Stimulated activated CD8-positive, alpha-beta memory T cell treated with anti-CD3 and anti-CD28 coated beads, Interleukin-4, amount 100 ng/mL, for 1 hour (primary cell): Measurements from ENCODE around the gene CNTNAP2.

Source experiments
- DNase-seq, 2 donors: peaks; one replicate each; pipeline ENCODE4 v3.0.0-alpha.2; 2020; ENCODE audit warnings: low read depth in 2 of 2, low spot score in 1 of 2

CNTNAP2 gene

GRCh38 chr7:147803606-147804005 is 1687.0 kb downstream of the CNTNAP2 start:
- no peak for DNase-seq

GRCh38 chr7:147804032-147804431 is 1687.4 kb downstream of the CNTNAP2 start:
- no peak for DNase-seq

DNA sequence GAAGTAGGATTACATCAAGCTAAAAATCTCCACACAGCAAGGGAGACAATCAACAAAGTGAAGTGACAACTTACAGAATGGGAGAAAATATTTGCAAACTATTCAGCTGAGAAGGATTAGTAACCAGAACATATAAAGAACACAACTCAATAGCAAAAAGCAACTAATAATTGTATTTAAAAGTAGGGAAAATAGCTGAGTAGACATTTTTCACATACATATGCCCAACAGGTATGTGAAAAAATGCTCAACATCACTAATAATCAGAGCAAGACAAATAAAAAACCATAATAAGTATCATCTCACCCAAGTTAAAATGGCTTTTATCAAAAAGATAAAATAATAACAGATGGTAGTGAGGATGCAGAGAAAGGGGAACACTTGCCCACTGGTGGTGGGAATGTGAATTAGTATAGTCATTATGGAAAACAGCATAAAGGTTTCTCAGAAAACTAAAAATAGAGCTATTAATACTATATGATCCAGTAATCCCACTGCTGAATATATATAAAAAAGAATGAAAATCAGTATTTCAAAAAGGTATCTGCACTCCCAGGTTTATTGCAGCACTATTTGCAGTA is 1689.5 kb downstream of the CNTNAP2 start:
- no peak for DNase-seq

GRCh38 chr7:147809786-147810185 is 1693.2 kb downstream of the CNTNAP2 start:
- DNase-seq: no peak

DNA sequence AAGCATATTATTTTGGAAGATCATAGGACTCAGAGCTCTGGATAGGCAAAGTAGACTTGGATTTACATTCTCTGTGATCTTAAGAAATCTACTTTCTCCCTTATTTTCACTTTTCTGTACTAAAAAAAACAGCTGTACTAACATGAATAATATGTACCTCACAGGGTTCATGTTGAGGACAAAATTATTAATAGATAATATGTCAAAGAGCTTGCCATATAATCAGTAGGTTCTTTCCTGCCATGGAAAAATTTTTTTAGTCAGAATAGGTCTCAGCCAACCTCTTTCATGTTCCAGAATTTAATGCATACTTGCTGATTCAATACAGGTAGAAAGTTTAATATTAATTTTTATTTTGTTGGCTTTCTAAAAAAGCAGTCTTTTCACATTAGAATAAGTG is 1693.7 kb downstream of the CNTNAP2 start:
- no peak for DNase-seq

DNA sequence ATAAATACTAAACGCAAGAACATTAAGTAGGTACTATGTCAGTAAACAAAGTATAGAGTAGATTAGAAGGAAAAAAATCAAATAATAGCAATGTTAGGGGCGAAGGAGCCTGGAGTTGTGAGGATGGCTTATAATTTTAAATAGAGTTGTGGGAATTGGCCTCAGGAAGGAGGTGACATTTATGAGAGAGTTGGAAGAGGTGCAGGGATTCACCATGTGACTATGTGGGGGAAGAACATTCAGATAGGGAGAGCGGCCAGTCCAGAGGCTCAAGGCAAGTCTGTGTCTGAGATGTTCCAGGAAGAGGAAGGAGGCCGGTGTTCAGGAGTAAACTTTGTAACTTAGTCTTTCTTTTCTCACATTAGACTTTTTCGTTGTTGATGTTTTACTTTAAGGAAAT is 1695.3 kb downstream of the CNTNAP2 start:
- no peak for DNase-seq

GRCh38 chr7:147813316-147813715 is 1696.7 kb downstream of the CNTNAP2 start:
- DNase-seq: no peak

GRCh38 chr7:147818317-147818716 is 1701.7 kb downstream of the CNTNAP2 start:
- no peak for DNase-seq

GRCh38 chr7:147824671-147825070 is 1708.1 kb downstream of the CNTNAP2 start:
- no peak for DNase-seq

GRCh38 chr7:147829016-147829415 is 1712.4 kb downstream of the CNTNAP2 start:
- no peak for DNase-seq

GRCh38 chr7:147833557-147833956 is 1717.0 kb downstream of the CNTNAP2 start:
- no peak for DNase-seq

- no peak for DNase-seq
Measured at GRCh38 chr7:147833970-147834369, 1717.4 kb downstream of the CNTNAP2 start.

DNA sequence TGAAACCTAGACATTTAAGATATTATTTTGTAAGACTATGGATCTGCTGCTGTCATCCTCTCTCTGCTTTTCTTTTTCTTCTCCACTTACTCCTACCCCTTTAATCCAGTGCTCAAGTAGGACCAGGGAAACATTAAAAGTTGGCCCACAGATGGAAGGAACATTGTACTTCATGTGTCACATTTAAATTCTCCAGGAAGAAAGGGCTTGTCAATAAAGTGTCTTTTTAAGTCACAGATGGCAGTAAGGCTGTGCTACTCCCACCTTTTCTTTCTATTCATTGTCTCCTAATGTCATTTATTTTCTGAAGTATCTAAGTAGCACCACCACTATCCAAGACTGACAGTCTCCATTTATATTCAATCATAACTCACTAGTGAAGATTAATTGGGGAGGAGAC is 1736.2 kb downstream of the CNTNAP2 start:
- no peak for DNase-seq

DNA sequence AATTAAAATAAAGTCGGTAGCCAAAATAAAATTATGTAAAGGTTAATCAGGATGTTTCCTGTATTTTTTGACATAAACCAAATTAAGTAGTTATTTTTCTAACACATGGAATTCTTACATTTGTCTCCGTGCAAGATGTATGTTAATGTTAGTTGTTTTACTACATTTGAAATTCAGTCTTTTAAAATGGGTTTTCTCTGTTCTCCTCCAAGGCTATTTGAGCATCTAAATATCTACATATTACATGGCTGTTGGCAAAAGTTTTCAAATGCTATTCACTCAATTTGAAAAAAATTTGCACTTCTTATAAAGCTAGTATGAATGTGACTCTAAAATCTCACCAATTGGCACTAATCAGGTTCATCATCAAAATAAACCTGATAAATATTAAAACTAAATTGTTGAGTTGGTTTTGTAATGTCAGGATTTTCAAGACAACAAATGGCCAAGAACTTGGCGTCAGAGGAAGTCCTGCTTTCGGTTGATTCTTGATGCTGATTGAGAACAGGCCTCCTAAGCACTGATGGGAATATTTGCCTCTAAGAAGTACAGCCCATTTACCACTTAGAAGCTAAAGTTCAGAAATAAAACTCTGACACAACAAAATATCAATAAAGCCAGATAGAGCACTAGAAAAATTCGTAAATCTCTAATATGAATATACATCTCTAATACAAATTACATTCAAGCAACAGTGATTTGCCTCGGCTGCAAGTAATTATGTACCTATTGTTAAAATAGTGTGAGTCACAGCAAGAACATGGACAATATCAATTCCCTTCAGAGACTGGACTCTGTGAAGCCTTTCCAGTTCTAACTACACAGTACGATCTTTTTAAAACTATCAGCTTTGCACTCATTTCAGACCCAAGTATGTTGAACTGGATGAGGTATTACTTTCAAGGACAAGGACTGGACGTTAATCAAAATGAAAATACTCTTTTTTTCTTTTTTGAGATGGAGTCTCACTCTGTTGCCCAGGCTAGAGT is 1740.8 kb downstream of the CNTNAP2 start:
- no peak for DNase-seq

DNA sequence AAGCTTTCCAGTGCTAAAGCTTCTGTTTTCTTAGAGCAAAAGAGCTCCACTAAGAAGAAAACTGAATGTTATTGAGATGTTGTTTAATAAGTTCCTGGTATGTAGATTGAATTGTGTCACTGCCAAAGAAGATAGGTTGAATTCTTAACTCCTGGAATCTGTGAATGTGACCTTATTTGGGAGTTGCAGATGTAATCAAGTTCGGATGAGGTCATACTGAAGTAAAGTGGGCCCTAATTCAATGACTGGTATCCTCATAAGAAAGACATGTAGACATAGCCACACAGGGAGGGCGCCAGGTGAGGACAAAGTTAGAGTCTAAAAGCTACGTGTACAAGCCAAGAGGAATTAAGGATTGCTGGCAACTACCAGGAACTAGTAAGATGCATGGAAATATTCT is 1741.8 kb downstream of the CNTNAP2 start:
- no peak for DNase-seq

- no peak for DNase-seq
Measured at GRCh38 chr7:147859033-147859432, 1742.4 kb downstream of the CNTNAP2 start.

GRCh38 chr7:147859486-147859885 is 1742.9 kb downstream of the CNTNAP2 start:
- no peak for DNase-seq

DNA sequence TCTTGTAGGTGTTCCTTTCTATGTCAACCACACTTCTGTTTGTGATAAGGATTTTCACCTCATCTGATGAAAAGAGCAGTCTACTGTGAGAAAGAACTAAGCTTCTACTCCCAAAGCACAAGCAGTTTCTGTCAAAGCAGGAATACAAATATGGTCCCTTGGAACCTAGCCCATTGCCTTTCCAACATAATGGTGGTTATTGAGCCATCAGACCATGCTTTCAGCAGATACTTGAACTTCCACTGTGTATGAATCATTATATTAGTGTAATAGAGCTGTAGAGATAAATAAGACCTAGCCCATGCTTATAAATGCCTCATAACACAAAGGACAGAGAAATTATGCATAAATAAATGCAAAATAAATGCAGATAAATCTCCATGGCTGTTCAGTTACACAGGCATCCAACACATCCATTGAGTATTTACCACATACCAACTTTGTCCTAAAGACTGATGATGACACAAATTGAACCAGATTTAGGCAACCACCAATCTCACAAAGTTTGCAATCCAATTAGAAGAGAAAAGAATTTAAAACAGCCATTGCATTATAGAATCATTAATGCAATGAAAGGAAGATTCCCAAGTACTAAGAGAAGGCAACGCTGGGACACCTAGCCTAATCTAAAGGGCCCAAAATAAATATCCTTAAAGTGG is 1744.6 kb downstream of the CNTNAP2 start:
- no peak for DNase-seq

DNA sequence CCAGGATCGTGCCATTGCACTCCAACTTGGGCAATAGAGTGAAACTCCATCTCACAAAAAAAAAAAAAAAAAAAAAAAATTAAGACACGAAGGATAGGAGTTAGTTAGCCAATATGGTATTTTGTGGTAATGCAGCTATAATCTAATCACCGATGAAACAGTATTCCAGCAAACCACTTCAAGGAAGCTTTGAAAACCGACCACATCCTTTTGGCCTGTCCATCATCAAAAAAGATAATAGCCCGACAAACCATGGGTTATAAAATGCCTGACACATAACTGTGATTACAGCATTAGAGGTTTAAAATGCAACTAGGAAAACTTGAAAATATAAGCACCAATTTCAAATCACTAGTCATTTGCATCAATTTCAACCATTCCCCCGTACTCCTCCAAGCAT is 1745.3 kb downstream of the CNTNAP2 start:
- no peak for DNase-seq

GRCh38 chr7:147869456-147869855 is 1752.9 kb downstream of the CNTNAP2 start:
- no peak for DNase-seq

GRCh38 chr7:147878912-147879661 is 1762.5 kb downstream of the CNTNAP2 start:
- no peak for DNase-seq
